CD4-positive, alpha-beta T cell treated with Interferon alpha-2 for 1 hour (primary cell): ENCODE results near the gene CFC1.
"Not testable (repeated sequence)": the region's sequence is repeated elsewhere in the genome, so short reads cannot be mapped to it uniquely, and the experiment has no call there.

Source experiments
- DNase-seq, 2 donors: peaks; one replicate each; pipeline ENCODE4 v3.0.0-alpha.2; 2020 to 2022

Gene CFC1

GRCh38 chr2:130599393-130599792 lies at the start of gene CFC1:
Gene CFC1 (minus strand): TSS chr2:130599575. CDS start chr2:130599287, 288 bp downstream.
- not testable (repeated sequence) for DNase-seq

DNA sequence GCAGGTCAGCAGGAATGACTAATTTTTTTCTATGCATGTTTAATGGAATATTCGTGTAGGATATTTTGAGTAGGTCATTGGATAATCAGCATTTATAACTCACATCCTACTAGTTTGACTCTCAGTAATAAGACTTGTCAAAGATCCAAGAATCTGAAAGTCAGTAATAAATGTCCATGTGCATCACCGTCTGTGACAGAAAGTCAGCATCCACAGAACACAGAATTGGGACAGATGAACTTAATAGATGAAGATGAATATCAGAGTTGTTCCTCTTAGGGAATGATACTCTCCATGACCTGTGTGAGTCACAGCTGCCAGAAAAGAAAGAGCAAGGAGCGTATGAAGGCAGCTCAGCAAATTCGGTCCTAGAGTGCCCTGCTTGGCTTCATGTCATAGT lies 42.3 kb upstream of the CFC1 start:
- not testable (repeated sequence) for DNase-seq

DNA sequence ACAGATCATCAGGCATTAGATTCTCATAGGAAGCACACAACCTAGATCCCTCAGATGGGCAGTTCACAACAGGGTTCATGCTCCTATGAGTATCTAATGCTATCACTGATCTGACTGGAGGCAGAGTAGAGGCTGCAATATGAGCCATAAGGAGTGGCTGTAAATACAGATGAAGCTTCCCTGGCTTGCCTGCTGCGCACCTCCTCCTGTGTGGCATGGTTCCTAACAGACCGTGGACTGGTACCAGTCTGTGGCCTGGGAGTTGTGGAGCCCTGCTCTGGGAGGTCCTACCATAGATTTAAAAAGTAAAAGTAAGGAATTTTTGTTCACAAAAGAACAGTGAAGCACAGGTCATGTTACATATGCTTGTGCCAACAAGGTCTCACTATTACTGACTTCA lies 39.6 kb upstream of the CFC1 start:
- DNase-seq = not testable (repeated sequence)

- not testable (repeated sequence) for DNase-seq
Measured at GRCh38 chr2:130628784-130629475, 29.6 kb upstream of the CFC1 start.

- DNase-seq = not testable (repeated sequence)
Measured at GRCh38 chr2:130611140-130611539, 11.8 kb upstream of the CFC1 start, which contains the start of gene POTEJ. Gene POTEJ (plus strand): TSS chr2:130611440. CDS start chr2:130611533, 93 bp downstream.

- DNase-seq = not testable (repeated sequence)
Measured at GRCh38 chr2:130610486-130610885, 11.1 kb upstream of the CFC1 start.

GRCh38 chr2:130609002-130609920 lies 9.9 kb upstream of the CFC1 start:
- not testable (repeated sequence) for DNase-seq

- not testable (repeated sequence) for DNase-seq
Measured at GRCh38 chr2:130608276-130609001, 9.1 kb upstream of the CFC1 start.

- not testable (repeated sequence) for DNase-seq
Measured at GRCh38 chr2:130601648-130602302, 2.4 kb upstream of the CFC1 start.

GRCh38 chr2:130599926-130600325 lies 551 bp upstream of the CFC1 start:
- DNase-seq = not testable (repeated sequence)

DNA sequence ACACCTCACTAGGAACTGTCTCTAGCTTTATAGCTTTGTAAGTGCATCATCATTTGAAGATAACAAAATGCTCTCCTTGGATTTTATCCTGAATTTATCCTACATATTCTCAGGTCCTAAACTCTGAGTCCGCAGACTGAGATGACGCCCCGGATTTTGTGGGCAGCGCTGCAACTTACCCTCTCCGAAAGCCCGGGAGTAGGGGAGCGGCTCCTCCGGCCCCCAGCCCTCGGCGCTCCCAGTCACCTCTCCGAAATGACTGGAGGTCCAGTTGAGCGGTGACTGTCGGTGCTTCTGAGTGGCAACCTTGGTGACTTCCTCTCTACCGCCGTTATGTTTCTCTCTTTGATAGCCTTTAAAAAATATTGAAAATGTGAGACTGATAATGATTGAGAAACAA lies 912 bp downstream of the CFC1 start:
- not testable (repeated sequence) for DNase-seq

DNA sequence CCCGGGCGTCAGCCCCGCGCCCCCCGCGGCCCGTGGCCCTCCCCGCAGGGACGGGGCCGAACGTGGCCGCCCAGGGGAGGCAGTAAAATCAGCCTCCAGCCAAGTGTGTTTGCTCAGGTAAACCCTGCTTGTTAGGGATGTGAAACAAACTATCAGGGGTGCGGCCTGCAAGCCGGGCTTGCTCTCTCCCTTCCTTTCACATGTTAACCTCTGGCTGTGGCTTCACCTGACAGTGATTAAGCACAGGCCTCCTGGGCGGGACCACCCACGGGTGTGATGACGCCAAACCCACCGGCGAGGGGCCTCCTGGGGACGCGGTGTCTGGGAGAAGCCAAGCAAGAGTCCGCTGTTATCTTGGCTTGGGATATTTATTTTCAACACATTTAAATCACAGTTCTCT lies 1.4 kb downstream of the CFC1 start:
- DNase-seq = not testable (repeated sequence)

GRCh38 chr2:130596757-130597156 lies 2.6 kb downstream of the CFC1 start:
- not testable (repeated sequence) for DNase-seq

GRCh38 chr2:130594011-130594410 lies 5.4 kb downstream of the CFC1 start:
- DNase-seq = not testable (repeated sequence)

GRCh38 chr2:130592791-130593414 lies 6.5 kb downstream of the CFC1 start:
- DNase-seq = not testable (repeated sequence)

- not testable (repeated sequence) for DNase-seq
Measured at GRCh38 chr2:130590842-130591359, 8.5 kb downstream of the CFC1 start.

GRCh38 chr2:130590170-130590841 lies 9.1 kb downstream of the CFC1 start:
- DNase-seq = not testable (repeated sequence)

GRCh38 chr2:130588688-130589458 lies 10.5 kb downstream of the CFC1 start:
- not testable (repeated sequence) for DNase-seq

GRCh38 chr2:130584726-130585125 lies 14.6 kb downstream of the CFC1 start:
- not testable (repeated sequence) for DNase-seq

DNA sequence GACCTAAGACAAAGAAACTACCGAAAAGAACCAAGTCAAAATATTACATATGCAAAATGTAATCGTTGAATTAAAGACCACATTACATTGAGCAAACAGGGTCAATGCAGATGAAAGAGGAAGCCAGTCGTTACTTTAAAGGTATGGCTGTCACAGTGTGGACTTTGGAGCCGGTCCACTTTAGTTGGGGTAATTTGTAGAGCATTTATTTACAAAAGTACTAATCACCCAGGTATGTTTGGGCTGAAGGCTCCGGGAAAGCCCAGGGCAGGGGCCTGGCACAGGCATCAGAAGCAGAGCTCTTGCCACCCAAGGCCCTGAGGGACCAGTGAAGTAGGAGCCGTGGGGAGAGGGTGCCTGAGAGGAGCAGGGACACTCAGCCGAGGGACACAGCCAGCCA lies 15.8 kb downstream of the CFC1 start:
- not testable (repeated sequence) for DNase-seq
